ENCODE results near the gene INHBA.

The INHBA gene

DNA sequence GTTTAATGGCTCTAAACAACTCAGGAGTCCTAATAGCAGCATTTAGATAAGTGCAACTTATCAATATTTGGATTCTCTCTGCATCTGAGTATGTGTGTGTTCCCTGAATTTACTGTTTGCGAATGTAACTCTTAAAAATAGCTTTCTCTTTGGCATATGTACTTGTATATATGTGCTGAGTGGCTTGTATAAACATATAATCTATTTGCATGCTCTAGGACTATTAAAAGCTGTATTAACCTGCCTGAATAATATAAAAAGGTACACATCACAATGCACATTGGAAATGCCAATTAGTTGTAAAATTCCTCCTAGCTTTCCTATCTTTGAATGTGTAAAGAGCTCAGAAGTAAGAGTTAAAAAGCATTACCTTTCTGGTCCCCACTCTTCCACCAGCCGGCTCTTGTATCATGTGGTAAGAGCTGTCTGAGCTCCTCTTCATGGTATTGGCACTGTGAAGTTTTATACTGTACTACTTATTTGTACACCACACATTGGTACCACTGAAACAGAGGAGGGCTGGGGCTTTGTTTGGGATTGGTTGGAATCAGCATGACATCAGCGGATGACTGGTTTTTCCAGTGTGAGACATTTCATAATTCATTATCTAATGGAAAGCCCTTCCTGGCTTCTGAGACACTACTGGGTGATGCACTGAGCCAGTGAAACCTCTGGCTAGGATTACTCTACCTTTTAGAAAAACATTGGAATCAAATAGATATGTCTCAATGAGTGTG lies at the start of gene INHBA:
Gene INHBA (minus strand): TSS at position 456 of the 737 bp plus-strand sequence. CDS start 2,716 bp downstream, outside the sequence.
- TF ChIP-seq, protein P1, sequence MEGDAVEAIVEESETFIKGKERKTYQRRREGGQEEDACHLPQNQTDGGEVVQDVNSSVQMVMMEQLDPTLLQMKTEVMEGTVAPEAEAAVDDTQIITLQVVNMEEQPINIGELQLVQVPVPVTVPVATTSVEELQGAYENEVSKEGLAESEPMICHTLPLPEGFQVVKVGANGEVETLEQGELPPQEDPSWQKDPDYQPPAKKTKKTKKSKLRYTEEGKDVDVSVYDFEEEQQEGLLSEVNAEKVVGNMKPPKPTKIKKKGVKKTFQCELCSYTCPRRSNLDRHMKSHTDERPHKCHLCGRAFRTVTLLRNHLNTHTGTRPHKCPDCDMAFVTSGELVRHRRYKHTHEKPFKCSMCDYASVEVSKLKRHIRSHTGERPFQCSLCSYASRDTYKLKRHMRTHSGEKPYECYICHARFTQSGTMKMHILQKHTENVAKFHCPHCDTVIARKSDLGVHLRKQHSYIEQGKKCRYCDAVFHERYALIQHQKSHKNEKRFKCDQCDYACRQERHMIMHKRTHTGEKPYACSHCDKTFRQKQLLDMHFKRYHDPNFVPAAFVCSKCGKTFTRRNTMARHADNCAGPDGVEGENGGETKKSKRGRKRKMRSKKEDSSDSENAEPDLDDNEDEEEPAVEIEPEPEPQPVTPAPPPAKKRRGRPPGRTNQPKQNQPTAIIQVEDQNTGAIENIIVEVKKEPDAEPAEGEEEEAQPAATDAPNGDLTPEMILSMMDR (IDR thresholded peaks at IDR 0.05; ENCODE audit: low read depth, low read length, missing control alignments) = no peak
- no peak for DNase-seq (ENCODE audit: low read depth)
- no peak within 1 kb of the TSS for H3K4me3 ChIP-seq (ENCODE audit: low read depth, low read length)

DNA sequence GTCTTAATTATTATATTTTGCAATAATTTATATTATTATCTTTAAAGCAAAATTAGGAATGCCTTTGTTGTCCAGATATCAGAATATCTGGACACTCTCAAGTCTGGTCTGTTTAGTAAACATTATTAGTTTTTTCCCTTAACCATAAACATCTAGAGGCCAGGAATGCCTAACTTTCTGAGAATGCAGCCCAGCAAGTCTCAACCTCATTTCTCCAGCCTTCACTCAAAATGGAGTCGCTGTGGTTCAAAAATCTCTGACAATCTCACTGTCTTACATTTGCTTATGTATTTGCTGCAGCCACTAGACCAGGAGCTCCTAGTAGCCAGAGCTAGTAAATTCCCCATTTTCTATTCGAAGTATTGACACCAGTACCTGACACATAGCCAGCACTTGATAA lies 49.7 kb upstream of the INHBA start:
- no peak overlapping the region for H3K4me3 ChIP-seq (ENCODE audit: low read depth, low read length)
- DNase-seq (ENCODE audit: low read depth) = no peak
- TF ChIP-seq, protein P1 (IDR thresholded peaks at IDR 0.05; ENCODE audit: low read depth, low read length, missing control alignments) = no peak

DNA sequence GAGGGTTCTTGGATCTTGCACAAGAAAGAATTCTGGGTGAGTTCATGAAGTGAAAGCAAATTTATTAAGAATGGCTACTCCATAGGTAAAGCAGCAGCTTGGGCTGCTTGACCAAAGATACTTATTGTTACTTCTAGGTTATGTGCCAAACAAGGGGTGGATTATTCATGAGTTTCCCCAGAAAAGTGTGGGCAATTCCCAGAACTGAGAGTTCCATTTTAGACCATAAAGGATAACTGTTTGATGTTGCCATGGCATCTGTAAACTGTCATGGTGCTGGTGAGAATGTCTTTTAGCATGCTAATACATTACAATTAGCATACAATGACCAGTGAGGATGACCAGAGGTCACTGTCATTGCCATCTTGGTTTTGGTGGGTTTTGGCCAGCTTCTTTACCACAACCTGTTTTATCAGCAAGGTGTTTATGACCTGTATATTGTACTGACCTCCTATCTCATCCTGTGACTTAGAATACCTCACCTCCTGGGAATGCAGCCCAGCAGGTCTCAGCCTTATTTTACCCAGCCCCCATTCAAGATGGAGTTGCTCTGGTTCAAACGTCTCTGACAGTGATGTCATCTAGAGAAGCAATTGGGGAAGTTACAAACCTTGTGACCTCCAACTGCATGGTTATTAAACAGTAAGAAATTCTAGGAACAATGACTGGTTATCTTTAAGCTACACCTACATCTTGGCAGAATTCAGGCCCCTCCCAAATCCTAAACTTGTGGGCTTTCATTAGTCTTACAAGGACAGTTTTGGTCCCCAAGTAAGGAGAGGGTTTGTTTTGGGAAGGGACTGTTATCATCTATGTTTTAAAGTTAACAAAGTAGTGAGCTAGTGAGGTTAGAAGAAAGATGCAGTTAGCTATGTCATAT lies 48.0 kb upstream of the INHBA start:
- TF ChIP-seq, protein P1 (IDR thresholded peaks at IDR 0.05; ENCODE audit: low read depth, low read length, missing control alignments) = no peak
- H3K4me3 ChIP-seq (ENCODE audit: low read depth, low read length) = no peak overlapping the region
- DNase-seq (ENCODE audit: low read depth) = no peak

DNA sequence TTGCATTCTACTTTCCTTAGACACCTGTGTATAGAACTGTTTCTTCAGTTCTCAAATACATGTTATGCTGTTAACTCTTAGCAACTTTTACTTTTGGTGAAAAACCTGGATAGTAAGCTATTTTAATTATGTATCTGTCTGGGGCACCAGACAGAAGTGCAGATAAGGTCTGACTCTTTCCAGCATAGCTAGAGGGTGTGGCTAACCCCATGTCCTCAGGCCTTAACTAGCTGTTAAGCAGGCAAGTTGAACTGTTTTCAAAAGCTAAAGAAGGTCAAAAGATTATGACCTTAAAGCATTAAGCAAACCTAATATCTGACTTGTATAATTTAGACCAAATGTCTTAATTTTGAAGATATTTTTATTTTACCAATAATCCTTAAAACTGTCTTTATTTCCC lies 45.1 kb upstream of the INHBA start:
- DNase-seq (ENCODE audit: low read depth) = no peak
- H3K4me3 ChIP-seq (ENCODE audit: low read depth, low read length) = no peak overlapping the region
- TF ChIP-seq, protein P1 (IDR thresholded peaks at IDR 0.05; ENCODE audit: low read depth, low read length, missing control alignments) = no peak

DNA sequence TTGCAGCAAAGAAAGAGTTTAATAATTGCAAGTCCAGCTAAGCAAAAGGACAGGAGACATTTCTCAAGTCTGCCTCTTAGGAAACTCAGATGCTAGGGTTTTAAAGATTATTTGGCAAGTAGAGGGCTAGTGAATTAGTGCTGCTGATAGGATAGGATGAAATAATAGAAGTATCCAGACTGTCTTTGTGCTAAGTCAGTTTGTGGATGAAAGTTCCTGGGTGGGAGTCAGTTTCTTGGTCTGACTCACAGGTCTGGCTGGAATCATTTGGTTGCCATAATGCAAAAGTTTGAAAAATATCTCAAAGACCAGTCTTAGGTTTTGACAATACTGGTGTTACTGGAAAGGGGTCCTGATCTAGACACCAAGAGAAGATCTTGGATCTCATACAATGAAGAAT lies 42.6 kb upstream of the INHBA start:
- DNase-seq (ENCODE audit: low read depth) = no peak
- H3K4me3 ChIP-seq (ENCODE audit: low read depth, low read length) = no peak overlapping the region
- TF ChIP-seq, protein P1 (IDR thresholded peaks at IDR 0.05; ENCODE audit: low read depth, low read length, missing control alignments) = no peak

DNA sequence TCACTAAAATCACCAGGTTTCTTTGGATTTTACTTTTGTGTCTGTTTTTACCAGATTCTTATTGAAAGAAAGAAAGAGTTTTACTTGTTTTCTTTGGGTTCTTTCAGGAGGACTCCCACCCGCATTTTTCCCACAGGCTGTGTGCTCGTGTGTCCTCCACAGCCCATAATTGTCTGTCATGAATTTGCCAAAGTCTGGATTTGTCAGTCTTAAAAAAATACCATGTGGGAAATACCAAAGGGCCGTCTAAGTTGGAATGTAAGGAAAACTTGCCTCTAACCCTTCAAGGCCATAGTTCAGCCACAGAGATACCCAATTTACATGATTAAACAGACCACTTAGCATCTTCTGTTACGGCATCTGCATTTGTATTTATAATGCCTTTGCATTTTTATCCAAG lies 41.3 kb upstream of the INHBA start:
- no peak for DNase-seq (ENCODE audit: low read depth)
- TF ChIP-seq, protein P1 (IDR thresholded peaks at IDR 0.05; ENCODE audit: low read depth, low read length, missing control alignments) = no peak

More for the DNA sequence above, 41.3 kb upstream of the INHBA start:
- no peak overlapping the region for H3K4me3 ChIP-seq (ENCODE audit: low read depth, low read length)
